T-helper 9 cell (primary cell): ENCODE data around the gene MINDY4.

Experiments used
- DNase-seq: peaks from one replicate; pipeline ENCODE4 v3.0.0-alpha.2; 2020

Gene MINDY4

GRCh38 chr7:30881448-30881847 lies 110.2 kb downstream of the MINDY4 start:
- no peak for DNase-seq

DNA sequence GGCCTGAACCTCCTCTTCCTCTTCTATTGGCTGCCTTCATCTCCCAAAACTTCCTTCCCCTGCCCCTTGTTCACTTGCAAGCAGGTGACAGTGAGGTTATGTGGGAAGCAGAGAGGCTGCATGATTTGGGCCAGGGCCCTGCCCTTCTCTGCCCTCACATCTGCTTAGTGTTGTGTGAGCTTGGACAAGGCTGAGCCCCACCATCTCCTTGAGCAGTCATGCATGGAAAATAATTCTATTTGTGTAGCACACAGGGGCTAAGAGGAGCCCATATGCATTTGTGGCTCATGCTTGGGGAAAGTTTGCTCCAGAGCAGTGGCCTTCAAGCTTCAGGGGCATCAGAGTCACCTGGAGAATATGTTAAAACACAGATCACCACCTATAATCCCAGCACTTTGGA lies 113.7 kb downstream of the MINDY4 start:
- DNase-seq: no peak

GRCh38 chr7:30886608-30887011 lies 115.4 kb downstream of the MINDY4 start:
- DNase-seq: no peak

DNA sequence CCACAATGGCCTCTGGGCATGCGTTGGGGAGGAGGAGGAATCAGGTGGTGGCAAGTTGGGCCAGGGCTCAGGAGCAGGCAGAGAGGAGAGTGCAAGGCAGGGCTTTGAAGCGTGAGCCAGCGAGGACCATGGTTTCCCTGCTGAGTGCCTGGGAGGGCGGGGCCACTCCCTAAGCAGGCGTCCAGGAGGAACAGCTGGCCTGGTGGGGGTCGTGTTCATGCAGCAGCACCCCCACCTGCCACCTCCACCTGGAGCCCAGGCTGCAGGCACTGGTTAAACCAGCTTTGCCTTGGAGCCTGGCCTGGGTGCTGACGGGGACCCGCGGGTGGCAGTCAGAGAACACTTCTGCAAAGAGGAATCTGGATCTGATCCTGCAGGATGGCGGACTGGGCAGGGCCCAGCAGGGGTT lies 116.3 kb downstream of the MINDY4 start:
- DNase-seq: no peak

- no peak for DNase-seq
Measured at GRCh38 chr7:30888747-30889146, 117.5 kb downstream of the MINDY4 start.

GRCh38 chr7:30890226-30890625 lies 119.0 kb downstream of the MINDY4 start:
- no peak for DNase-seq

- no peak for DNase-seq
Measured at GRCh38 chr7:30893357-30893756, 122.1 kb downstream of the MINDY4 start.

- DNase-seq: no peak
Measured at GRCh38 chr7:30894009-30894408, 122.8 kb downstream of the MINDY4 start.

DNA sequence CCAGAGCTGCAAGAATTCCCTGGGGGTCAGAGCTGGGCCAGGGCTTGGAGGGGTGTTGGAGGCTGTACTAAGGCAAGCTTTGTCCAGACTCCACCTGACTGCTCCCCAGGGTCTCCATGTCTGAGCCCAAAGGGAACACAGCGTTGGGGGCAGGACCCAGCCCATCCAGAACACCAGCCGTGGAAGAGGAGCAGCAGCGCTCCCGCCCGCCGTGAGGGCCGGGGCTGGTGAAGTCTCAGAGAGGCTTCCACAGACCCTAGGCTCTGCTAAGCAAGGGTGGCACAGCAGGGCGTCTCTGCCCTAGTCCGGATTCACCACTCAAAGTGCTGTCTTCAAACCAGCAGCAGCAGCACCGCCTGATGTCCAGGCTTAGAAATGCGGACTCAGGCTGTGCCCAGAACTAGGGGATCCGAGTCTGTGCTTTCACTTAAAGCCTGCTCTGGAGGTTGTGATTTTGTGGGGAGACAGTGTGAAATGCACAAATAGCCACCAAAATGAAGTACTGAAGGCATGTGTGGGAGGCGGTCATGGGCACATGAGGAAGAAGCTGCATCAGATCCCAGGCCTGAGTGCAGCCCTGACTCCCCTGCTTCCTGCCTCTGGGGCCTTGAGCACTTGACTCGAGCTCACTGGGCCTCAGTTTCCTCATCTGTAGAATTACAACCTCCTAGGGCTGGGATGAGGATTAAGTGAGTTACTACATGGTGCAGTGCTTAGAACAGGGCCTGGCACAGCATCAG lies 123.8 kb downstream of the MINDY4 start:
- DNase-seq: no peak

DNA sequence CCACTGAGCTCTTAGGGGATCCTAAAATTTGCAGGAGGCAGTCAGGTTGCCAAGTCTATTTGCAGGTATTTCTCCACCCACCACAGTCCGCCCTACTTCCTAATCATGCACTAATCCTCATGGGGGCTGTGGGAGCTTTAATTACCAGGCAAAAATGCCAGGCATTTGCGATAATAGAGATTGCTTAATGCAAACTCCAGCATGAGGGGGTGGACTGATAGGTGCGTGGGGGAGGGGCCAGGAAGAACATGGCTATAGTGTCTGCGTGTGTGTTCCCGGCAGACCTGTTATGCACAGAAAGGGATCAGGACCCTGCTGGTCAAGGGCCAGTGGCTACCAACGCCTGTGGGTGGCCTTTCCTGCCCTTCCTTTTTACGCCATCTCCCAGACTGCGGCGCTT lies 124.8 kb downstream of the MINDY4 start:
- no peak for DNase-seq

DNA sequence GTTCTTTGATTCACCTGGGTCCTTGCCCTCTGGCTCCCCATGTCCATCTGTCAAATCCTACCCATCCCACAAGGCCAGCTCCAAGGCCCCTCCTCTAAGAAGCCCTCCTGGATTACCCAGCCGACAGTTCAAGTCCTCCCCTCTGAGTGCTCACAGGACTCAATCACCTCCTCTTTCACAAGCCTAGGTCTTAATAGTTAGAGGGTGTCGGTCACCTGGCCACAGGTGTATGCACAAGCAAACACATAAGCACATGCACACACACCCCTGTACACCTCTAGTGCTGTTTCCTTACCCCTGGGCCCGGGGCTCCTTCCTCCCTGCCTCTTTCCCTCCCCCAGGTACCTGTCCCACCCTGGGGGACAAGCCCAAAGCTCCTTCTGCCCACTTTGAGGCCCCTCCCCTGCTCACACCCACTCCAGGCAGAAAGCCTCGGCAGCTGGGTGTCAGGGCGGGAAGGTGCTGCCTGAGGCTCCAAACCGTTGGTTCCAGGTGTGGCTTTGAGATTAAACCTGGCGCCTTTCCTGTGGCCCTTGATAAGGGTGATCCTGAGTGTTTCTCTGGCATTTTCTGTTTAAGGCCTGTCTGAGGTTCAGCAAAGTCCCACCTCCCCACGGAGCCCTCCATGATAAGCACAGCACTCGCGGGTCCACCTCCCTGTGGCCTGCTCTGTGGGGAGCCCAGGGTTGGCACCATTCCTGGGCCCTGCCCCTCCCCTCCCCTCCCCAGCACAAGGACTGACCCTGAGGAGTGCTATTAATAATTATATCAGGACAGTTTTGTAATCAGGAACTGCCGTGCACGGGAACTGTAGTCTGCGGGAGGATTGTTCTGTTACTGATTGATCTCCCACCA lies 125.8 kb downstream of the MINDY4 start:
- no peak for DNase-seq

DNA sequence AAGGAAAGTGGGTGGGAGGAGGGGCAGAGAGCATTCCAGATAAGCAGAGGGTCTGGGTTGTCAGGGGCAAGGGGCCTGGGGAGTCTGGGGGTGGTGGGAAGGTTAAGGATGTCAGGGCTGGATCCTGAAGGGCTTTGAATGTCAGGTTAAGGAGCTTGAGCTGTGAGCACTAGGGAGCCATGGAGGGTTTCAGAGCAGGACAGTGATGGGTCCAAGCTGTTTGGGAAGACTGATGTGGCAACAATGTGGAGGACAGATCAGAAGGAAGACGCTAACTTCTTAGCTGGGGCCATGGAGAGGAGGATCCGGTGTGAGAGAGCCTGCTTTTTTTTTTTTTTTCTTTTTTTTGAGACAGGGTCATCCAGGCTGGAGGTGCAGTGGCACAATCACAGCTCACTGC lies 126.6 kb downstream of the MINDY4 start:
- no peak for DNase-seq

- DNase-seq: no peak
Measured at GRCh38 chr7:30898411-30898810, 127.2 kb downstream of the MINDY4 start.

DNA sequence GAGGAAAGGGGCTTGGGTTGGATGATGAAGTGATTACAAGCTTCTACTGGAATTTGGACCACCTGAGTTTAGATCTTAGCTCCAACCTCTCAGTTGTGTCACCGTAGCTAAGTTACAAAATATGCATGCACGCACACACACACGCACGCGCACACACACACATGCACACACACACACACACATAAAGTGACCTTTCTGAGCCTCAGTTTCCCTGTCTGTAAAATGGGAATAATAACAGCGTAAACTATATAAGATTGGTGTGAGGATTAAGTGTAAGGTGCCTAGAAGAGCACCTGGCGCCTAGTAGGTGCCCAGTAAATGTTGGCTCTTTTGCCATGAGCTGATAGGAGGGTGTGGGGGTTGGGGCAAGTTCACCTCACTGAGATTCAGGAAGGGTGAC lies 127.8 kb downstream of the MINDY4 start:
- DNase-seq: no peak

- no peak for DNase-seq
Measured at GRCh38 chr7:30899630-30900029, 128.4 kb downstream of the MINDY4 start.

DNA sequence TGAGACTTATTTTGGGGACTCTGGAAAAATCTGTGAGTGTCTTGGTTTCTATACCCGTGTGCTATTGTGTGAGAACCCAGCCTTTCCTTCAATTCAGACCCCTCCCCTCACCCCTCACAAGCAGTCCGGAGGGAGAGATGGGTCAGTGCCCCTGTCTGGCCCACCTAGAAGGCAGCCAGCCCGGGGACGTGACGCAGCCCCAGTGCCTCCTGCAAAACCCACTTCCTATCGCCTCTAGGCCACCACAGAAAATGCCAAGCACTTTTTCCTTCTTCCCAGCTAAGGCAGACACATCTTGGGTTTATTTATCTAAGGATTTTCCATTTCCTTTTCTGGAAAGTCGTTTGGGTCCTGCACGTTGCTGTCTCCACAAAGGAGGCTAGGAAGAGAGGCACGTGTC lies 128.8 kb downstream of the MINDY4 start:
- DNase-seq: no peak

DNA sequence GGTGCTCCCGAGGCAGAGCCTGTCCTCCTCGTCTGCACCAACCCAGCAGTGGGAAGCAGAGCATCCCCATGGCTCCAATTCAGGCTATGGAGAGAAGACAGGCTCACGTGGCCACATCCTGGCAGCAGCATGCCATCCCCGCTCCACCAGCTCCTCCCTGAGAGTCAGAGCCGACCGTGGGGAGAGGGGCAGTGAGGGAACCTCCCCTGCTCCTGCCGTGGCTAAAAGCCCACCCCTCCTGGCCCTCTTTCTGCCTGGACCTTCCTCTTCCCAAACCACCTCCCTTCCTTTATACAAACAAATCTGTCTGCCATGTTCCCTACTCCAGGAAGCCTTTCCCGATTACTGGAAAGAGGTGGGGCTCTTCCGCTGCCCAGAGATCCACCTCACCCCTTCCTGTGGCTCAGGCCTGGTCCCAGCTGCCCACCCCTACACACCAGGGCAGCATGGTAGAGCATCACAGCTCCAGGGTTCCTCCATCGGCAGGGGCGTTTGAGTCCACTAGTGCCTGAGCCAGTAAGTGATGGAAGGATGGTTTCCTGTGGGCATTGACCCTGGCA lies 129.7 kb downstream of the MINDY4 start:
- DNase-seq: no peak

- DNase-seq: no peak
Measured at GRCh38 chr7:30901856-30902255, 130.6 kb downstream of the MINDY4 start.

- no peak for DNase-seq
Measured at GRCh38 chr7:30902466-30902865, 131.2 kb downstream of the MINDY4 start.

DNA sequence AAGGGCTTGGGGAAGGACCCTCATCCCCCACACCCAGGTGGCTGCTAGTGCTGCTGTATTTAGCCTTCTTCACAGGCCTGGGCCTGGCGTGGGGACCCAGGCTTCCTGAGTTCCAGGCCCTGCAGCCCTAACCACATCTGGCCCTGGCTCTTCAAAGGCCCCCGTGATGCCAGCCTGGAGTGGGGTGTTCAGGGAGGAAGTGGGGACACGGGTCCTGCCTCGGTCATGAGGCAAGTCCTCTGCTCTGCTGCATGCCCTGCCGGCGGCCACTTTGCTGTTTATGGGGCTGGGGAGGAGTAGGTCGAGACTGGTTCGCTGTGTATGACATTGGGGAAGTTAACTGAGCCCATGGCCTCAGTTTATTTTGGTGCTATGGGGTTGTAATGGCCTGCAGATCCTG lies 131.9 kb downstream of the MINDY4 start:
- no peak for DNase-seq

- no peak for DNase-seq
Measured at GRCh38 chr7:30904561-30904960, 133.3 kb downstream of the MINDY4 start.

- no peak for DNase-seq
Measured at GRCh38 chr7:30905078-30906012, 134.1 kb downstream of the MINDY4 start.

DNA sequence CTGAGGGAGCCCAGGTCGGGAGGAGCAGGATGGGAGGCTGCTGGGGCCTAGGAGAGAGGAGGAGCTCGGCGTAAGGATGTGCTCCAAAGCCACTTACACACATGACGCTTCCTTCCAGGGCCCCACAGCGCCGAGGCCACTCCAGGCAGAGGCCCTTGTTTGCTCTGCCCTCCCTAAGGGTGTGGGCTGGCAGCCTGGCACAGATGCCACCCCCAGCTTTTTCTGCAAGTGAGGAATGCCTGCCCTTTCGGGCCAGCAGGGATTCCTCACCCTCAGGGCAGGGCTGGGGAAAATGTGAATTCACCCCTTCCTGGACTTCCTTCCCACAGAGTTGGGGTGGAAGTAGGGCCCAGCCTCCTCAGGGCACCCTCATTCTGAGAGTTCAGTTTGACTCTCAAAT lies 134.8 kb downstream of the MINDY4 start:
- no peak for DNase-seq
